CD14-positive monocyte (primary cell): ENCODE measurements around the gene SLC26A3. TPM values are rescaled to one million over a fixed set of nuclear protein-coding genes. Genes with fewer than 3 reads are reported as not detected.

ENCODE experiments used
- DNase-seq, 3 donors: peaks; one replicate each; pipeline ENCODE4 v3.0.0-alpha.2; 2011 to 2022
- H2AFZ ChIP-seq: 2 replicates; pipeline ENCODE4 v1.6.0; 2012; ENCODE audit warnings: mild to moderate bottlenecking, low read depth, low read length, inconsistent platforms; ENCODE audit not compliant: insufficient read depth, poor library complexity, severe bottlenecking
- H3K27ac ChIP-seq, 2 donors: 1 replicate in 1 of 2; 2 replicates in 1 of 2; pipeline ENCODE4 v1.5.1; 2012 to 2013; ENCODE audit warnings: low read length in 2 of 2, control low read depth in 1 of 2, inconsistent platforms in 1 of 2, low read depth in 1 of 2, mild to moderate bottlenecking in 1 of 2
- H3K27me3 ChIP-seq, 2 donors: one replicate each; pipeline versions ENCODE4 v1.6.0 to v1.6.1; 2011 to 2013; ENCODE audit warnings: low read length in 2 of 2; ENCODE audit not compliant: control insufficient read depth in 2 of 2, insufficient read depth in 2 of 2
- H3K36me3 ChIP-seq, 2 donors: replicated peaks in 1 of 2; 1 replicate in 1 of 2; 2 replicates in 1 of 2; pipeline versions ENCODE4 v1.5.1 to v1.6.1; 2012 to 2013; ENCODE audit warnings: low read length in 2 of 2, control low read depth in 1 of 2, inconsistent platforms in 1 of 2, mild to moderate bottlenecking in 1 of 2; ENCODE audit not compliant: insufficient read depth in 2 of 2, control insufficient read depth in 1 of 2
- H3K4me1 ChIP-seq, 2 donors: 1 replicate in 1 of 2; 2 replicates in 1 of 2; pipeline versions ENCODE4 v1.5.1 to v1.6.1; 2012 to 2013; ENCODE audit warnings: low read length in 2 of 2, control low read depth in 1 of 2, inconsistent platforms in 1 of 2, mild to moderate bottlenecking in 1 of 2, moderate library complexity in 1 of 2; ENCODE audit not compliant: insufficient read depth in 2 of 2, control insufficient read depth in 1 of 2
- H3K4me2 ChIP-seq: replicated peaks from 2 replicates; pipeline ENCODE3; 2012; ENCODE audit warnings: low read length, moderate library complexity, mild to moderate bottlenecking; ENCODE audit not compliant: poor library complexity, severe bottlenecking; ENCODE audit errors: extremely low read depth
- H3K4me3 ChIP-seq, 3 experiments: fragments of 200-600 bp in 1 of 3; sonication (generic) in 1 of 3; replicated peaks in 1 of 3; 1 replicate in 2 of 3; 2 replicates in 1 of 3; pipeline ENCODE4 v1.5.1; 2011 to 2013; ENCODE audit warnings: low read length in 3 of 3, mild to moderate bottlenecking in 3 of 3, control low read depth in 2 of 3, low read depth in 2 of 3, inconsistent platforms in 1 of 3, moderate library complexity in 1 of 3
- H3K79me2 ChIP-seq: 2 replicates; pipeline ENCODE4 v1.6.0; 2012; ENCODE audit warnings: mild to moderate bottlenecking, control low read depth, inconsistent platforms, low read length, moderate library complexity; ENCODE audit not compliant: insufficient read depth
- H3K9ac ChIP-seq: 2 replicates; pipeline ENCODE4 v1.6.0; 2017; ENCODE audit warnings: low read length, mild to moderate bottlenecking; ENCODE audit not compliant: insufficient read depth, poor library complexity, severe bottlenecking
- H3K9me3 ChIP-seq, 2 donors: replicated peaks in 1 of 2; 1 replicate in 1 of 2; 2 replicates in 1 of 2; pipeline versions ENCODE4 v1.5.1 to v1.6.1; 2012 to 2013; ENCODE audit warnings: low read length in 2 of 2, control low read depth in 1 of 2; ENCODE audit not compliant: control insufficient read depth in 1 of 2, insufficient read depth in 1 of 2
- H4K20me1 ChIP-seq: 2 replicates; pipeline ENCODE4 v1.6.0; 2012; ENCODE audit warnings: mild to moderate bottlenecking, low read length, control low read depth, moderate library complexity; ENCODE audit not compliant: insufficient read depth
- H3K27ac Mint-ChIP-seq, 7 donors: one replicate each; pipeline ENCODE4 v1.8.0; 2020; ENCODE audit warnings: mild to moderate bottlenecking in 7 of 7, mixed read lengths in 7 of 7, moderate library complexity in 6 of 7, inconsistent platforms in 2 of 7
- H3K27me3 Mint-ChIP-seq, 3 donors: one replicate each; pipeline ENCODE4 v1.8.0; 2021 to 2022; ENCODE audit warnings: low read depth in 3 of 3, mild to moderate bottlenecking in 3 of 3, mixed read lengths in 3 of 3, moderate library complexity in 3 of 3, inconsistent platforms in 1 of 3
- H3K36me3 Mint-ChIP-seq, 2 donors: one replicate each; pipeline ENCODE4 v1.8.0; 2020; ENCODE audit warnings: mixed read lengths in 2 of 2, inconsistent platforms in 1 of 2, mild to moderate bottlenecking in 1 of 2
- H3K4me1 Mint-ChIP-seq: one replicate; pipeline ENCODE4 v1.8.0; 2020; ENCODE audit warnings: mild to moderate bottlenecking, mixed read lengths
- H3K4me3 Mint-ChIP-seq, 2 donors: one replicate each; pipeline ENCODE4 v1.8.0; 2020; ENCODE audit warnings: mild to moderate bottlenecking in 2 of 2, mixed read lengths in 2 of 2, moderate library complexity in 1 of 2
- H3K9me3 Mint-ChIP-seq, 7 donors: one replicate each; pipeline ENCODE4 v1.8.0; 2020 to 2022; ENCODE audit warnings: mixed read lengths in 7 of 7, mild to moderate bottlenecking in 6 of 7, moderate library complexity in 6 of 7, inconsistent platforms in 2 of 7
- WGBS: methylation state at CpG from one replicate; pipeline ENCODE4 v1.1.5; 2013; ENCODE audit warnings: missing lambda C conversion rate; ENCODE audit not compliant: insufficient coverage; 5-methylcytosine and 5-hydroxymethylcytosine counted together
- intact Hi-C, 2 donors: fragments of 100-400 bp; cut with micrococcal nuclease; formaldehyde crosslinking; loops; one replicate each; pipeline versions ENCODE4 v1.15.0 to v1.15.1; 2023
- polyA plus RNA-seq, 3 donors: library from polyadenylated mRNA; depleted of rRNA in 1 of 3; unstranded in 2 of 3; stranded (reverse) in 1 of 3; fragments of 300-500 nt in 2 of 3; fragments of >200 nt in 1 of 3; fragmentation: Illumina TruSeq in 2 of 3; gene quantifications; 1 replicate in 2 of 3; 2 replicates in 1 of 3; pipeline ENCODE4 v1.2.3, GENCODE V29; 2012 to 2021
- TF ChIP-seq, protein P1 (sequence below): fragments of 200-600 bp; IDR thresholded peaks from one replicate; pipeline ENCODE4 v1.8.0; 2022; ENCODE audit warnings: antibody characterized with exemption, mild to moderate bottlenecking

SLC26A3 gene
- polyA plus RNA-seq, 3 donors, result not detected

DNA sequence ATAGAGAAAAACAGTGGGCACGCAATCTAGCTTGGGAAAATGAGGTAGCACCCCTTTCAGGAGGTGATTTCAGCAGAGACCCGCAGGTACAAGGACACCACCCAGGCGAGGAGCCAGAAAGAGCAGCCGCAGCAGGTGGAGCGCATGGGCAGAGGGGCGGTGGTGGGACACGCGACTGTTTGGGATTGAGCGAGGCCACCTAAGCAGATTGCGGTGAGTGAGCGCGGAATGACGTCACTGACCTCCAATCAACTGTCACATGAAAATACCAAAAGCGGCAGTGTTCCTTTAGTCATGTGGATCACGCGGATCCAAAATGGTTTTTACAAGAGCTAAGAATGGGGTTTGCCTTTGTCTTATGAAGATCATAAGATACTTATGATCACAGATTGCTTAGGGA is 40.2 kb upstream of the SLC26A3 start:
- H3K36me3 ChIP-seq, result no peaks in the 10 kb centered on the region
- no peaks in the 10 kb centered on the region for H3K79me2 ChIP-seq
- H3K4me3 ChIP-seq, result no peak overlapping the region
- H4K20me1 ChIP-seq, result no peaks in the 10 kb centered on the region
- Mint-ChIP-seq H3K36me3 (no peaks in the 10 kb centered on the region), H3K4me1 (peaks cover 2% of the 10 kb centered on the region), H3K4me3 (no peak overlapping the region), H3K9me3 (peaks cover 0 to 10% (median 3%) of the 10 kb centered on the region in 7 donors), H3K27me3 (peaks cover 0 to 8% (median 0%) of the 10 kb centered on the region in 3 donors), H3K27ac (no peak overlapping the region)
- intact Hi-C loops, result no loop called here
- no peaks in the 10 kb centered on the region for H3K9me3 ChIP-seq
- H3K4me1 ChIP-seq, result no peaks in the 10 kb centered on the region
- 99% methylated on average over 10 of the region's 16 CpGs for WGBS
- no peak overlapping the region for H3K9ac ChIP-seq
- H3K27ac ChIP-seq, result no peak overlapping the region
- no peak overlapping the region for H3K4me2 ChIP-seq
- DNase-seq, result no peak
- TF ChIP-seq, protein P1, sequence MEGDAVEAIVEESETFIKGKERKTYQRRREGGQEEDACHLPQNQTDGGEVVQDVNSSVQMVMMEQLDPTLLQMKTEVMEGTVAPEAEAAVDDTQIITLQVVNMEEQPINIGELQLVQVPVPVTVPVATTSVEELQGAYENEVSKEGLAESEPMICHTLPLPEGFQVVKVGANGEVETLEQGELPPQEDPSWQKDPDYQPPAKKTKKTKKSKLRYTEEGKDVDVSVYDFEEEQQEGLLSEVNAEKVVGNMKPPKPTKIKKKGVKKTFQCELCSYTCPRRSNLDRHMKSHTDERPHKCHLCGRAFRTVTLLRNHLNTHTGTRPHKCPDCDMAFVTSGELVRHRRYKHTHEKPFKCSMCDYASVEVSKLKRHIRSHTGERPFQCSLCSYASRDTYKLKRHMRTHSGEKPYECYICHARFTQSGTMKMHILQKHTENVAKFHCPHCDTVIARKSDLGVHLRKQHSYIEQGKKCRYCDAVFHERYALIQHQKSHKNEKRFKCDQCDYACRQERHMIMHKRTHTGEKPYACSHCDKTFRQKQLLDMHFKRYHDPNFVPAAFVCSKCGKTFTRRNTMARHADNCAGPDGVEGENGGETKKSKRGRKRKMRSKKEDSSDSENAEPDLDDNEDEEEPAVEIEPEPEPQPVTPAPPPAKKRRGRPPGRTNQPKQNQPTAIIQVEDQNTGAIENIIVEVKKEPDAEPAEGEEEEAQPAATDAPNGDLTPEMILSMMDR, result no peak
- H3K27me3 ChIP-seq, result no peaks in the 10 kb centered on the region
- H2AFZ ChIP-seq, result no peak overlapping the region

- H3K4me3 Mint-ChIP-seq, result no peak overlapping the region
- H3K4me1 Mint-ChIP-seq, result peaks cover 2% of the 10 kb centered on the region
- H3K36me3 ChIP-seq, result no peaks in the 10 kb centered on the region
- intact Hi-C loops, result no loop called here
- TF ChIP-seq, protein P1, result no peak
- no peaks in the 10 kb centered on the region for H3K79me2 ChIP-seq
- H3K9ac ChIP-seq, result no peak overlapping the region
- no peak overlapping the region for H3K27ac ChIP-seq
- no peaks in the 10 kb centered on the region for H3K36me3 Mint-ChIP-seq
- H3K9me3 Mint-ChIP-seq, result peaks cover 0 to 5% (median 3%) of the 10 kb centered on the region in 7 donors
- no peaks in the 10 kb centered on the region for H3K27me3 ChIP-seq
- H2AFZ ChIP-seq, result no peak overlapping the region
- no peak overlapping the region for H3K27ac Mint-ChIP-seq
- H4K20me1 ChIP-seq, result no peaks in the 10 kb centered on the region
- H3K27me3 Mint-ChIP-seq, result peaks cover 0 to 7% (median 0%) of the 10 kb centered on the region in 3 donors
- no peak overlapping the region for H3K4me2 ChIP-seq
- no peak overlapping the region for H3K4me3 ChIP-seq
- no peaks in the 10 kb centered on the region for H3K9me3 ChIP-seq
- DNase-seq, result no peak
- WGBS, result no CpG with 5 or more reads among the region's 3 CpGs
- no peaks in the 10 kb centered on the region for H3K4me1 ChIP-seq
These were observed 39.2 kb upstream of the SLC26A3 start for GRCh38 chr7:107842213-107842612.
